K562 (cell line): Measurements from ENCODE around the gene SERPINF2. TPM values are rescaled to one million over a fixed set of nuclear protein-coding genes. Genes with fewer than 3 reads are reported as not detected.

Experiments used
- ATAC-seq: fragments of 200-7000 bp; cut with Tn5 transposase; 3 replicates; pipeline ENCODE4 v1.9.1; 2020; ENCODE audit warnings: moderate library complexity
- BruUV-seq: library from RNA; stranded (reverse); fragments of 400-500 nt; replicated peaks from 2 replicates; lab custom pipeline; 2021; lab: Mats Ljungman, UMichigan
- CTCF ChIA-PET: fragments of 300-600 bp; formaldehyde crosslinking; extraction: SDS; loops from one replicate; lab custom pipeline; 2021; ENCODE audit warnings: low intra/inter-chr PET ratio; lab: Yijun Ruan, JAX
- POLR2A ChIA-PET: fragments of 300-600, 350-650 bp; sonication (Branson Sonifier 250); formaldehyde crosslinking; extraction: SDS; loops from one replicate; lab custom pipeline; 2021; ENCODE audit warnings: antibody characterized with exemption, inconsistent platforms; lab: Yijun Ruan, JAX
- DNase-seq, 4 experiments: peaks; one replicate each; pipeline versions ENCODE4 v3.0.0 to v3.0.0-alpha.2; 2011 to 2018; ENCODE audit warnings: low spot score in 3 of 4, mixed read lengths in 3 of 4; ENCODE audit errors: extremely low read depth in 1 of 4
- FAIRE-seq: peaks from 2 replicates; lab custom pipeline; 2011; peaks lifted over from hg19 to GRCh38; lab: Jason Lieb, UNC
- H2AFZ ChIP-seq: 2 replicates; pipeline ENCODE4 v1.6.0; 2011; ENCODE audit warnings: low read depth, low read length, control low read depth, inconsistent platforms
- H3K27ac ChIP-seq: fragments of 200-600 bp; 3 replicates; pipeline ENCODE4 v1.8.0; 2011; ENCODE audit warnings: low read depth, mild to moderate bottlenecking, control low read depth, inconsistent platforms, low read length, moderate library complexity, mixed read lengths; ENCODE audit errors: extremely low read depth
- H3K27me3 ChIP-seq, 2 experiments: fragments of 300-600 bp in 1 of 2; 2 replicates in 1 of 2; 3 replicates in 1 of 2; pipeline versions ENCODE4 v1.6.0 to v1.8.0; 2011; ENCODE audit warnings: inconsistent platforms in 2 of 2, low read length in 2 of 2, mild to moderate bottlenecking in 1 of 2, mixed read lengths in 1 of 2, moderate library complexity in 1 of 2; ENCODE audit not compliant: control insufficient read depth in 2 of 2, insufficient read depth in 2 of 2
- H3K36me3 ChIP-seq: fragments of 300-600 bp; 3 replicates; pipeline ENCODE4 v1.8.0; 2011; ENCODE audit warnings: mild to moderate bottlenecking, low read length, inconsistent platforms; ENCODE audit not compliant: control insufficient read depth, insufficient read depth
- H3K4me1 ChIP-seq, 2 experiments: fragments of 200-600 bp in 1 of 2; replicated peaks in 1 of 2; 2 replicates in 1 of 2; 3 replicates in 1 of 2; pipeline versions ENCODE4 v1.5.1 to v1.8.0; 2011; ENCODE audit warnings: inconsistent platforms in 2 of 2, low read length in 2 of 2, mild to moderate bottlenecking in 1 of 2, mixed read lengths in 1 of 2, moderate library complexity in 1 of 2; ENCODE audit not compliant: control insufficient read depth in 2 of 2, insufficient read depth in 2 of 2
- H3K4me2 ChIP-seq: 2 replicates; pipeline ENCODE4 v1.6.1; 2011; ENCODE audit warnings: low read length, control low read depth, inconsistent platforms, mixed read lengths; ENCODE audit not compliant: insufficient read depth
- H3K4me3 ChIP-seq: fragments of 200-600 bp; sonication (generic), shearing (Covaris generic); 2 replicates; pipeline ENCODE4 v1.5.1; 2016; ENCODE audit warnings: control low read depth, inconsistent platforms
- H3K79me2 ChIP-seq: fragments of 200-600 bp; 3 replicates; pipeline ENCODE4 v1.8.0; 2011; ENCODE audit warnings: low read length, inconsistent platforms; ENCODE audit not compliant: control insufficient read depth, insufficient read depth
- H3K9ac ChIP-seq, 2 experiments: 2 replicates each; pipeline versions ENCODE4 v1.6.0 to v1.6.1; 2011; ENCODE audit warnings: low read depth in 2 of 2, low read length in 2 of 2, control low read depth in 1 of 2, inconsistent platforms in 1 of 2, mild to moderate bottlenecking in 1 of 2, mixed read lengths in 1 of 2; ENCODE audit not compliant: insufficient read depth in 1 of 2
- H3K9me1 ChIP-seq: one replicate; pipeline ENCODE4 v1.6.0; 2011; ENCODE audit warnings: inconsistent platforms, mild to moderate bottlenecking, low read length, moderate library complexity; ENCODE audit not compliant: control insufficient read depth, insufficient read depth
- H3K9me3 ChIP-seq: replicated peaks from 2 replicates; pipeline ENCODE4 v1.5.1; 2011; ENCODE audit warnings: low read depth, low read length, inconsistent platforms; ENCODE audit not compliant: control insufficient read depth, insufficient read depth
- H4K20me1 ChIP-seq: replicated peaks from 2 replicates; pipeline ENCODE4 v1.6.1; 2011; ENCODE audit warnings: low read length, inconsistent platforms, mixed read lengths; ENCODE audit not compliant: control insufficient read depth, insufficient read depth
- ADNP ChIP-seq: fragments of 200-800 bp; sonication (Bioruptor generic); IDR thresholded peaks from 2 replicates; pipeline ENCODE4 v1.6.1; 2016; ENCODE audit warnings: missing genetic modification characterization, missing compliant biosample characterization
- BCOR ChIP-seq: fragments of 450-650 bp; IDR thresholded peaks from 2 replicates; pipeline ENCODE4 v1.6.1; 2016
- CHCHD3 ChIP-seq: fragments of 250-450 bp; sonication (Bioruptor Pico); IDR thresholded peaks from 2 replicates; pipeline ENCODE4 v2.1.2; 2022; ENCODE audit warnings: mild to moderate bottlenecking
- KDM1A ChIP-seq, 2 experiments: fragments of 450-650 bp; IDR thresholded peaks; 2 replicates each; pipeline ENCODE4 v1.6.1; 2016; ENCODE audit warnings: mild to moderate bottlenecking in 2 of 2
- MAFG ChIP-seq: fragments of 450-650 bp; conservative IDR thresholded peaks from 2 replicates; pipeline ENCODE4 v1.6.1; 2016; ENCODE audit warnings: missing genetic modification characterization, missing compliant biosample characterization
- POLR3A ChIP-seq: IDR thresholded peaks from 2 replicates; pipeline ENCODE4 v1.6.1; 2011; ENCODE audit warnings: borderline replicate concordance, mild to moderate bottlenecking, moderate library complexity; ENCODE audit not compliant: insufficient read length, insufficient read depth; ENCODE audit errors: extremely low read depth
- RBM25 ChIP-seq: fragments of 200-400 bp; formaldehyde crosslinking; IDR thresholded peaks from 2 replicates; pipeline ENCODE4 v1.6.1; 2018; ENCODE audit warnings: low read length, low read depth, moderate library complexity; ENCODE audit not compliant: severe bottlenecking
- SMARCA5 ChIP-seq: fragments of 450-650 bp; IDR thresholded peaks from 2 replicates; pipeline ENCODE4 v1.6.1; 2016
- ZFP36 ChIP-seq: fragments of 150-350 bp; IDR thresholded peaks from 2 replicates; pipeline ENCODE4 v1.6.1; 2018; ENCODE audit warnings: low read length, low read depth; ENCODE audit not compliant: partially characterized antibody
- ZNF436 ChIP-seq: fragments of 250-450, 450-650 bp; sonication (Bioruptor Pico); formaldehyde crosslinking; IDR thresholded peaks from 2 replicates; pipeline ENCODE4 v1.7.0; 2020; ENCODE audit warnings: mild to moderate bottlenecking
- ZNF586 ChIP-seq: fragments of 450-650 bp; formaldehyde crosslinking; conservative IDR thresholded peaks from 2 replicates; pipeline ENCODE4 v1.4.0; 2020; ENCODE audit warnings: mild to moderate bottlenecking, moderate library complexity
- WGBS: fragments of 100-300 bp; shearing (Covaris generic); methylation state at CpG from one replicate; pipeline ENCODE4 v1.1.6; 2016; ENCODE audit warnings: low coverage, mixed read lengths; ENCODE audit not compliant: insufficient coverage; ENCODE audit errors: missing lambda C conversion rate; 5-methylcytosine and 5-hydroxymethylcytosine counted together
- in situ Hi-C: fragments of 300-500 bp; cut with MboI; formaldehyde crosslinking; loops from 4 replicates; pipeline ENCODE4 v1.15.0; 2018; ENCODE audit warnings: inconsistent platforms, mixed read lengths
- intact Hi-C: fragments of 100-400 bp; cut with micrococcal nuclease; formaldehyde crosslinking; loops from 2 replicates; pipeline ENCODE4 v1.14.2; 2022
- polyA plus RNA-seq, 8 experiments: library from polyadenylated mRNA; depleted of rRNA in 4 of 8; stranded (reverse) in 5 of 8; unstranded in 3 of 8; fragments of >200 nt; fragmentation: Nextera tagmentation in 2 of 8; fragmentation: Illumina TruSeq in 1 of 8; extraction: Ambion mirVana in 2 of 8; extraction: Trizol in 1 of 8; gene quantifications; 2 replicates each; pipeline versions ENCODE4 v1.2.1 to v1.2.3, GENCODE V29; 2011 to 2014; ENCODE audit warnings: inconsistent platforms in 1 of 8, missing spikeins in 1 of 8
- total RNA-seq, 7 experiments: library from RNA; depleted of rRNA in 6 of 7; stranded (reverse); fragments of >200 nt in 6 of 7; fragmentation: Illumina TruSeq in 2 of 7; extraction: Trizol in 2 of 7; gene quantifications; 2 replicates each; pipeline versions ENCODE4 v1.2.1 to v1.2.3, GENCODE V29; 2011 to 2021; ENCODE audit warnings: low replicate concordance in 1 of 7
- TF ChIP-seq, protein P1 (sequence below), 2 experiments: fragments of 450-650 bp; IDR thresholded peaks; 2 replicates each; pipeline ENCODE4 v1.6.1; 2016

Gene SERPINF2
- total and polyA plus RNA-seq, 9 of the 15 experiments (the other 6 are each of a cell fraction or from before 2014, with no cell fraction given) = 0.22 TPM; not detected in 8

DNA sequence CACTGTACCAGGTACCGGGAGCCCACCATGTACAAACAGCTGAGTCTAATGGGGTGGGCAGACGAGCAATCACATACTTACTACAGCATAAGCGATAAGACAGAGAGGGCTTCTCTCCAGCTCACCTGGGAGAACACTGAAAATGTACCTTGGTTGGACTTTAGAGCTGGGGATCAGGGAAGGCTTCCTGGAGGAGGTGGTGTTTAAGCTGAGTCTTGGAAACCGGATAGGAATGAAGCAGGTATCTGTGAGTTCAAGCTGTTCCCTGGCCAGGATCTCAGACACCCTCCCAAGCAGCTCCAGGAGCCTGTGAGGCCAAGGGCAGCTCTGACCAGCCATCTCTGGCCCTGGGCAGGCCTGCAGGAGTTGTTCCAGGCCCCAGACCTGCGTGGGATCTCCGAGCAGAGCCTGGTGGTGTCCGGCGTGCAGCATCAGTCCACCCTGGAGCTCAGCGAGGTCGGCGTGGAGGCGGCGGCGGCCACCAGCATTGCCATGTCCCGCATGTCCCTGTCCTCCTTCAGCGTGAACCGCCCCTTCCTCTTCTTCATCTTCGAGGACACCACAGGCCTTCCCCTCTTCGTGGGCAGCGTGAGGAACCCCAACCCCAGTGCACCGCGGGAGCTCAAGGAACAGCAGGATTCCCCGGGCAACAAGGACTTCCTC is 11.2 kb downstream of the SERPINF2 start:
- peaks cover 8 to 35% of the 10 kb centered on the region in 2 experiments; a peak in 4 of 5 replicates for H3K4me1 ChIP-seq
- H3K4me3 ChIP-seq = no peak overlapping the region
- H3K79me2 ChIP-seq = no peaks in the 10 kb centered on the region
- H3K36me3 ChIP-seq = no peaks in the 10 kb centered on the region
- no peaks in the 10 kb centered on the region for H3K9me3 ChIP-seq
- H3K4me2 ChIP-seq = no peak overlapping the region
- ChIA-PET CTCF (interaction anchor here (0.8 kb wide), 1 partner anchor 31 kb away, joined by 4 read pairs; no protein-coding TSS in a partner anchor), POLR2A (interaction anchor here (1.4 to 1.7 kb wide), 2 partner anchors 8 to 37 kb away, joined by 5 to 10 read pairs; partner anchors contain the start of gene SERPINF1)
- H3K27ac ChIP-seq = no peak overlapping the region
- in situ Hi-C loops = no loop called here
- H3K9me1 ChIP-seq = no peaks in the 10 kb centered on the region
- FAIRE-seq = no peak
- no TSS peak for BruUV-seq
- H4K20me1 ChIP-seq = no peaks in the 10 kb centered on the region
- no peak for ATAC-seq
- intact Hi-C loops = no loop called here
- TF ChIP-seq KDM1A (IDR thresholded peaks at IDR 0.05) (peak; percentile 35 to 72; a peak in 3 of 4 replicates), POLR3A (no peak), BCOR (peak; percentile 85), CHCHD3 (CRISPR knock-in tag) (no peak), ADNP (tag) (0 out of 2 replicates have a peak, but pooled peaks have one; percentile 36), ZNF436 (CRISPR knock-in tag) (peak; percentile 82), ZFP36 (peak; percentile 95), MAFG (tag) (no peak), SMARCA5 (peak; percentile 89), ZNF586 (CRISPR knock-in tag) (no peak), RBM25 (peak; percentile 85)
- TF ChIP-seq, protein P1, sequence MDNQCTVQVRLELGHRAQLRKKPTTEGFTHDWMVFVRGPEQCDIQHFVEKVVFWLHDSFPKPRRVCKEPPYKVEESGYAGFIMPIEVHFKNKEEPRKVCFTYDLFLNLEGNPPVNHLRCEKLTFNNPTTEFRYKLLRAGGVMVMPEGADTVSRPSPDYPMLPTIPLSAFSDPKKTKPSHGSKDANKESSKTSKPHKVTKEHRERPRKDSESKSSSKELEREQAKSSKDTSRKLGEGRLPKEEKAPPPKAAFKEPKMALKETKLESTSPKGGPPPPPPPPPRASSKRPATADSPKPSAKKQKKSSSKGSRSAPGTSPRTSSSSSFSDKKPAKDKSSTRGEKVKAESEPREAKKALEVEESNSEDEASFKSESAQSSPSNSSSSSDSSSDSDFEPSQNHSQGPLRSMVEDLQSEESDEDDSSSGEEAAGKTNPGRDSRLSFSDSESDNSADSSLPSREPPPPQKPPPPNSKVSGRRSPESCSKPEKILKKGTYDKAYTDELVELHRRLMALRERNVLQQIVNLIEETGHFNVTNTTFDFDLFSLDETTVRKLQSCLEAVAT (IDR thresholded peaks at IDR 0.05) = no peak
- H2AFZ ChIP-seq = no peak overlapping the region
- 63% methylated on average over 13 of the region's 23 CpGs for whole genome bisulfite sequencing
- 0 out of 4 replicates have a peak overlapping the region, but pooled peaks of 1 of the 2 experiments have one; percentile 13 for H3K9ac ChIP-seq
- no peaks in the 10 kb centered on the region for H3K27me3 ChIP-seq
- no peak for DNase-seq
